ENCODE results near the gene PTGER2.
A peak's percentile ranks its signal among the peaks of the same experiment; 100 is the strongest.

PTGER2 gene

DNA sequence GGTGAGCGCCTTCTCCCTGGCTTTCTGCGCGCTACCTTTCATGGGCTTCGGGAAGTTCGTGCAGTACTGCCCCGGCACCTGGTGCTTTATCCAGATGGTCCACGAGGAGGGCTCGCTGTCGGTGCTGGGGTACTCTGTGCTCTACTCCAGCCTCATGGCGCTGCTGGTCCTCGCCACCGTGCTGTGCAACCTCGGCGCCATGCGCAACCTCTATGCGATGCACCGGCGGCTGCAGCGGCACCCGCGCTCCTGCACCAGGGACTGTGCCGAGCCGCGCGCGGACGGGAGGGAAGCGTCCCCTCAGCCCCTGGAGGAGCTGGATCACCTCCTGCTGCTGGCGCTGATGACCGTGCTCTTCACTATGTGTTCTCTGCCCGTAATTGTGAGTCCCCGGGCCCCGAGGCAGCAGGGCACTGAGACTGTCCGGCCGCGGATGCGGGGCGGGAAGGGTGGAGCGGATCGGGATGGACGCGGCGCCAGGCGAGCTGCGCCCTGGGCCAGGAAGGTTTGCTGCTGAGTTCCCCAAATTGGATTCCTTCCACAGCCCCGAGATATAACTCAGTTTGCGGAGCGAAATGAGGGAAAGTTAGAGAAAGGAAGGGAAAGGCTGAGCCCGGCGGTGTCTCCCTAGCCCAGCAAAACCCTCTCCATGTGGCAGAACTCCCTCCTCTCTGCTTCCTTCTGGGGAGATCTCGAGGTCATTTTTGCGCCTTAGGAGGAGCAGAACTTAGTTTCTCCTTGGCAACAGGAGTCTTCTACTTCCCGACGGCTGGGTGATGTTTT lies 45.6 kb upstream of the PTGER2 start:
- no peaks in the 10 kb centered on the region for H3K36me3 ChIP-seq
- H3K4me1 ChIP-seq = no peaks in the 10 kb centered on the region
- no peaks in the 10 kb centered on the region for H3K9me3 ChIP-seq
- H3K27me3 ChIP-seq = peaks cover 32% of the 10 kb centered on the region
- no peak overlapping the region for H3K4me3 ChIP-seq (ENCODE audit: low read depth, low read length)
- TF ChIP-seq, protein P1, sequence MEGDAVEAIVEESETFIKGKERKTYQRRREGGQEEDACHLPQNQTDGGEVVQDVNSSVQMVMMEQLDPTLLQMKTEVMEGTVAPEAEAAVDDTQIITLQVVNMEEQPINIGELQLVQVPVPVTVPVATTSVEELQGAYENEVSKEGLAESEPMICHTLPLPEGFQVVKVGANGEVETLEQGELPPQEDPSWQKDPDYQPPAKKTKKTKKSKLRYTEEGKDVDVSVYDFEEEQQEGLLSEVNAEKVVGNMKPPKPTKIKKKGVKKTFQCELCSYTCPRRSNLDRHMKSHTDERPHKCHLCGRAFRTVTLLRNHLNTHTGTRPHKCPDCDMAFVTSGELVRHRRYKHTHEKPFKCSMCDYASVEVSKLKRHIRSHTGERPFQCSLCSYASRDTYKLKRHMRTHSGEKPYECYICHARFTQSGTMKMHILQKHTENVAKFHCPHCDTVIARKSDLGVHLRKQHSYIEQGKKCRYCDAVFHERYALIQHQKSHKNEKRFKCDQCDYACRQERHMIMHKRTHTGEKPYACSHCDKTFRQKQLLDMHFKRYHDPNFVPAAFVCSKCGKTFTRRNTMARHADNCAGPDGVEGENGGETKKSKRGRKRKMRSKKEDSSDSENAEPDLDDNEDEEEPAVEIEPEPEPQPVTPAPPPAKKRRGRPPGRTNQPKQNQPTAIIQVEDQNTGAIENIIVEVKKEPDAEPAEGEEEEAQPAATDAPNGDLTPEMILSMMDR (IDR thresholded peaks at IDR 0.05; ENCODE audit: low read depth, low read length) = no peak
- DNase-seq = peak; percentile 11

DNA sequence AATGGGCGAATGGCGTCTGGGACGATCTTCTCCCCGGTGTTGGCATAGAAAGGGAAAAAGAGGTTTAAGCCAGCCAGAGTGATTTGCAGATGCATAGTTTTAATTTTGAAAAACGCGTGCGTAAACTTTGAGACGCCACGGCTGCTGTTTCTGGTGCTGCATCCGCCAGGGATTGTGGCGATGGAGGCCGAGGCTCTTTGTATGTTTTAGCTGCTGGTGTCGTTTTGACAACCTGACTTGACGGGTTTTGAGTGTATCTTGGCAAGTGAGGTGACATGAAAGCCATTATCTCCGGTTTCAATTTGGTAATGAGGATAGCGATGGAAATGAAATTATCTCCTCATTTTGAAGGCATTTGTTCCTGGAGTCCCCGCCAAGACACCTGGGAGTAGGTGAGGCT lies 45.0 kb upstream of the PTGER2 start:
- H3K36me3 ChIP-seq = no peaks in the 10 kb centered on the region
- peaks cover 32% of the 10 kb centered on the region for H3K27me3 ChIP-seq
- H3K9me3 ChIP-seq = no peaks in the 10 kb centered on the region
- H3K4me1 ChIP-seq = no peaks in the 10 kb centered on the region
- H3K4me3 ChIP-seq (ENCODE audit: low read depth, low read length) = no peak overlapping the region
- DNase-seq = no peak
- TF ChIP-seq, protein P1 (IDR thresholded peaks at IDR 0.05; ENCODE audit: low read depth, low read length) = no peak

DNA sequence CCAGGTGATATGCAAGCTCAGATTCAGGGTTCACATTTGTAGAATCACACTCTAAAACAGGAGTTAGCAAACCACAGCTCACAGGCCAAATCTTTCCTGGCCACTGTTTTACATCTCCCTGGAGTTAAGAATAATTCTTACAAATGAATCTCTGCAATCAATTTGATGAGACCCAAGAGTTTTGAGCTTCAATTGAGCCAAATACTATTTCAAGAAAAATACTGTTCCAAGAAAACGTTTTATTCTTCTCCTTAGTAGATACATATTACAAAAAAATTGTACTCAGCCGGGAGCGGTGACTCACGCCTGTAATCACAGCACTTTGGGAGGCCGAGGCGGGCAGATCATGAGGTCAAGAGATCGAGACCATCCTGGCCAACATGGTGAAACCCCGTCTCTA lies 44.1 kb upstream of the PTGER2 start:
- peaks cover 32% of the 10 kb centered on the region for H3K27me3 ChIP-seq
- no peaks in the 10 kb centered on the region for H3K36me3 ChIP-seq
- no peaks in the 10 kb centered on the region for H3K9me3 ChIP-seq
- no peak overlapping the region for H3K4me3 ChIP-seq (ENCODE audit: low read depth, low read length)
- TF ChIP-seq, protein P1 (IDR thresholded peaks at IDR 0.05; ENCODE audit: low read depth, low read length) = no peak
- no peak for DNase-seq
- H3K4me1 ChIP-seq = no peaks in the 10 kb centered on the region

DNA sequence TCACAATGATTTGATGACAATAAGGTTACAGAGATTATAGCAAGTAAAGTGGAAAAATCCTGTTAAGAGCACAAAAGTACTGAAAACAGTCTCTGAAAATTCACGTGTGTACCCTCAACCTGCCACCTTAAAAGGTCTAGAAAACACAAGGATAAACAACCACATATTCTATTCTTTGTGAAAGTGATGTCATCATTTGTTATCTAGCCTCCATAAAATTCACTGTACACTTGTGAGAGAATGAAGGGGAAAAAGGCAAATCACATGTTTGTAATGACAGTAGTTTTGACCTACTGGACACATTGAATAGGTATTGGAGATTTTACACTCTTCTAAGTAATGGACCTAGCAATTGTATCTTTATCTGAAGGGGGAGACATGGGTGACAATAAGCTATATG lies 42.6 kb upstream of the PTGER2 start:
- TF ChIP-seq, protein P1 (IDR thresholded peaks at IDR 0.05; ENCODE audit: low read depth, low read length) = no peak
- DNase-seq = no peak
- Histone ChIP-seq H3K9me3 (no peaks in the 10 kb centered on the region), H3K4me1 (no peaks in the 10 kb centered on the region), H3K4me3 (ENCODE audit: low read depth, low read length) (no peak overlapping the region), H3K36me3 (no peaks in the 10 kb centered on the region), H3K27me3 (peaks cover 32% of the 10 kb centered on the region)

DNA sequence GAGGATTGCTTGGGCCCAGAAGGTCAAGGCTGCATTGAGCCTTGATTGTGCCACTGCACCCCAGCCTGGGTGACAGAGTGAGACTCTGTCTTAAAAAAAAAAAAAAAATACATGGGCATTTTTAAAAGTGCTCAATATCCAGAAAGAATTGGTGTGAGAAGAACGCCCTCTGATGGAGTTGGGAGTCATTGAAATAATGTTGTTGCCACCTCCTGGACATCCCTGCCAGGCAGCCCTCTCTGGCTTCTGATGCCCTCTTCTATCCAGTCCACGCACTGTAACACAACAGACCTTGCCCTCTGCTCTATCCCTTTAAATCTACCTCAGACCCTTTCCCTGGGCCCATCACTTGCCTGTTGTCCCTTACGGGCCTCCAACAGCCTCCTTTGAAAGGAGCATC lies 41.7 kb upstream of the PTGER2 start:
- DNase-seq = no peak
- no peak overlapping the region for H3K4me3 ChIP-seq (ENCODE audit: low read depth, low read length)
- TF ChIP-seq, protein P1 (IDR thresholded peaks at IDR 0.05; ENCODE audit: low read depth, low read length) = peak; percentile 22; the same call in 1 of the 2 replicates
- H3K9me3 ChIP-seq = no peaks in the 10 kb centered on the region
- no peaks in the 10 kb centered on the region for H3K36me3 ChIP-seq
- H3K27me3 ChIP-seq = peaks cover 28% of the 10 kb centered on the region
- no peaks in the 10 kb centered on the region for H3K4me1 ChIP-seq

DNA sequence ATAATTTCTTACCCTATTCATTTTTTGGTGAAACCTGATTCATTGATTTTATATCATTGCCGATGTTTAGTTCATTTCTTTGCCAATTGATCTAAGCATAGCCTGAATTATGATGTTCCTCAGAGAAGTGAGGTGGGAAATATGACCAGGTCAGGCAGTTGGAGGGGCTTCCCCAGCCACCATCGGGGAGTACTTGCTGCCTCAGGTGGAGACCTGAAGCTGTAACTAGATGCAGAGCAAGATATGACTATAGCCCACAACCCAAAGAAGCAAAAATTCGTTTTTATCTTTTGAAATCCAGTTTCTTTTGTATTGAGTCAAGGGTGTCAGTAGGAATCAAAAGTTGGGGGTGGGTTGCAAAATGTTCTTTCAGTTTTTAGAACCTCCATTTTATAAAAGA lies 38.7 kb upstream of the PTGER2 start:
- Histone ChIP-seq H3K9me3 (no peaks in the 10 kb centered on the region), H3K36me3 (no peaks in the 10 kb centered on the region), H3K27me3 (no peaks in the 10 kb centered on the region; the same call in none of the 2 replicates), H3K4me1 (peaks cover 5% of the 10 kb centered on the region; the same call in 1 of the 2 replicates), H3K4me3 (ENCODE audit: low read depth, low read length) (no peak overlapping the region)
- TF ChIP-seq, protein P1 (IDR thresholded peaks at IDR 0.05; ENCODE audit: low read depth, low read length) = no peak
- DNase-seq = no peak
